ENCODE measurements around the gene CNTNAP2.

- TF ChIP-seq POLR2A (IDR thresholded peaks at IDR 0.05; ENCODE audit: control extremely low read depth in 1 of 2, low read depth in 2 of 2, low read length in 2 of 2), result no peak
- TF ChIP-seq CTCF (IDR thresholded peaks at IDR 0.05; ENCODE audit: control extremely low read depth in 1 of 3, insufficient read depth in 1 of 3, low read depth in 1 of 3, low read length in 3 of 3), result no peak
- no peak for TF ChIP-seq POLR2AphosphoS5 (IDR thresholded peaks at IDR 0.05; ENCODE audit: low read depth, low read length)
- TF ChIP-seq USF2 (IDR thresholded peaks at IDR 0.05; ENCODE audit: low read length), result no peak
- no peak for TF ChIP-seq RFX5 (IDR thresholded peaks at IDR 0.05; ENCODE audit: borderline replicate concordance, low read depth, low read length)
- TF ChIP-seq NANOG (IDR thresholded peaks at IDR 0.05; ENCODE audit: insufficient read depth, low read depth, low read length, poor library complexity, severe bottlenecking), result no peak
- no peak for TF ChIP-seq CREB1 (IDR thresholded peaks at IDR 0.05)
- TF ChIP-seq EZH2 (IDR thresholded peaks at IDR 0.05; ENCODE audit: low read depth, low read length, severe bottlenecking), result no peak
- TF ChIP-seq TCF12 (IDR thresholded peaks at IDR 0.05; ENCODE audit: low read depth, low read length), result no peak
- no peak for TF ChIP-seq SUZ12 (IDR thresholded peaks at IDR 0.05; ENCODE audit: low read length)
- no peak for TF ChIP-seq GTF2F1 (IDR thresholded peaks at IDR 0.05; ENCODE audit: borderline replicate concordance, low read depth, low read length)
- TF ChIP-seq CEBPB (IDR thresholded peaks at IDR 0.05; ENCODE audit: low read depth, low read length), result no peak
Observed at GRCh38 chr7:146276888-146277287, 160.3 kb downstream of the CNTNAP2 start.
